ENCODE data around the gene CIAO3. TPM values are rescaled to one million over a fixed set of nuclear protein-coding genes. Genes with fewer than 3 reads are reported as not detected.

CIAO3 gene
- polyA plus RNA-seq, 1 experiment, result 14.4 TPM

DNA sequence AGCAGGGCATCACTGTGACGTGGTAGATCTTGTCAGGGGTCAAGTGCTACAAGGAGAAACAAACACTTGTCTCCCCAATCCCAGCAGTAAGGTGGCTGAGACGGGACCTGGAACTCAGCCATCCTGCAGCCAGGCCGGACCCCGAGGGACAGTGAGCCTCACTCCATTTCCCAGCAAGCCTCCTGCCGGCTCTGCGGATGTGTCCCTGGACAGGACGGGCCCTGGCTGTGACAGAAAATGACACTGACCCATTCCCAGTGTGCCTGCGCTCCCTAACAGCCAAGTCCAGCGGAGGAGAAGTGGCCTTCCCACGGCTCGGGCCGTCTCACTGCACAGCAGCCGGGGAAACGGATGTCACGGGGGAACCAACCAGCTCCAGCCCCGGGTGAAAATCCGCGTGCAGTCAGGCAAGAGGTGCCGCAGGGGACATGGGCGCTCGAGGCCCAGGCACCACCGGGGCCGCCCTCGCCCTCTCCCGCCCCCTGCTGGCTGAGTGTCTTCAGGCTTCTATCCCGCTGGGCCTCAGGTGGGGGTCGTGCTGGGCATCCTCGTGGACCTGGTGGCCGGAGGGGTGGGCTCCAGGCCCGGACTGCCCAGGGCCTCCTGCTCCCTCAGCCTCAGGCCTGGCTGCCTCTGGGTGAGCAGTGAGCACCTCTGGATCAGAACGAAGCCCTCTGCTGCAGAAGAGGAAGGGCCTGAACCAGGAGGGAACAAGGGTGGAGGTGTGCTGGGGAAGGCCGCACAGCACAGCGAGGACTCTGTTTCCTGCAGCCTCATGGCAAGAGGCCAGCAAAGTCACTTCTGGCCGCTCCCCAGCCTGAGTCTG lies 7.2 kb downstream of the CIAO3 start:
- Histone ChIP-seq H3K4me3 (ENCODE audit: low read depth, low read length) (no peak overlapping the region), H3K27me3 (ENCODE audit: control insufficient read depth, insufficient read depth, low read length) (no peaks in the 10 kb centered on the region), H3K27ac (ENCODE audit: low read depth, low read length) (no peak overlapping the region), H3K9me3 (ENCODE audit: control insufficient read depth, insufficient read depth, low read length) (no peaks in the 10 kb centered on the region; the same call in 1 of the 2 replicates)
- ChIA-PET POLR2A (no interaction called here), CTCF (interaction anchor here (1.0 kb wide), 1 partner anchor 13 kb away, joined by 3 read pairs; no protein-coding TSS in a partner anchor)
- peak; percentile 47 for TF ChIP-seq CTCF (IDR thresholded peaks at IDR 0.05; ENCODE audit: low read depth, low read length)
- DNase-seq (ENCODE audit: low read depth, low spot score), result no peak

- H3K27me3 ChIP-seq (ENCODE audit: control insufficient read depth, insufficient read depth, low read length), result no peaks in the 10 kb centered on the region
- ChIA-PET POLR2A (no interaction called here), CTCF (interaction anchor here (1.0 kb wide), 1 partner anchor 14 kb away, joined by 3 read pairs; no protein-coding TSS in a partner anchor)
- DNase-seq (ENCODE audit: low read depth, low spot score), result no peak
- TF ChIP-seq CTCF (IDR thresholded peaks at IDR 0.05; ENCODE audit: low read depth, low read length), result no peak
- no peak overlapping the region for H3K27ac ChIP-seq (ENCODE audit: low read depth, low read length)
- H3K9me3 ChIP-seq (ENCODE audit: control insufficient read depth, insufficient read depth, low read length), result no peaks in the 10 kb centered on the region; the same call in 1 of the 2 replicates
- no peak overlapping the region for H3K4me3 ChIP-seq (ENCODE audit: low read depth, low read length)
Observed at GRCh38 chr16:732936-733335, 7.9 kb downstream of the CIAO3 start.

DNA sequence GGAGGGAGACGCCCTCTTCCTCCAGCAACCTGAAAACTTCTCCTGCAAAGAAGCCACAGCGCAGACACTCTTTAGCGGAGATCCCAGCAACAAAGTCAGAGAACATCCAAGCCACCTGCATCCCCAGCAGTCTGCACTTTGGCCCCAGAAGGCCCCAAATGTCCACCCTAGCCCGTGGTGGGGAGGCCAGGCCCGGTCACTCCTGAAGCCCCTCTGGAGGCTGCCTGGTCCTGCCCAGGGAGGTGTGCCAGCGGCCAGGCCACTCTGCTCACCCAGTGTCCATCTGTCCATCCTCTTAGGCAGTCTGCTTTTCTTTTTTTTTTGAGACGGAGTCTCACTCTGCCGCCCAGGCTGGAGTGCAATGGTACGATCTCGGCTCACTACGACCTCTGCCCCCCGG lies 8.5 kb downstream of the CIAO3 start:
- H3K27ac ChIP-seq (ENCODE audit: low read depth, low read length), result no peak overlapping the region
- H3K4me3 ChIP-seq (ENCODE audit: low read depth, low read length), result no peak overlapping the region
- H3K9me3 ChIP-seq (ENCODE audit: control insufficient read depth, insufficient read depth, low read length), result no peaks in the 10 kb centered on the region; the same call in 1 of the 2 replicates
- POLR2A ChIA-PET, result no interaction called here
- no peak for TF ChIP-seq CTCF (IDR thresholded peaks at IDR 0.05; ENCODE audit: low read depth, low read length)
- CTCF ChIA-PET, result no interaction called here
- H3K27me3 ChIP-seq (ENCODE audit: control insufficient read depth, insufficient read depth, low read length), result no peaks in the 10 kb centered on the region
- no peak for DNase-seq (ENCODE audit: low read depth, low spot score)

GRCh38 chr16:730666-731509 lies 9.9 kb downstream of the CIAO3 start:
- no peak overlapping the region for H3K27ac ChIP-seq (ENCODE audit: low read depth, low read length)
- H3K9me3 ChIP-seq (ENCODE audit: control insufficient read depth, insufficient read depth, low read length), result no peaks in the 10 kb centered on the region; the same call in 1 of the 2 replicates
- no peaks in the 10 kb centered on the region for H3K27me3 ChIP-seq (ENCODE audit: control insufficient read depth, insufficient read depth, low read length)
- no peak overlapping the region for H3K4me3 ChIP-seq (ENCODE audit: low read depth, low read length)
- POLR2A ChIA-PET, result interaction anchor here (1.8 kb wide), 1 partner anchor 10 kb away, joined by 5 read pairs; the partner anchor contains the start of gene ANTKMT
- no peak for DNase-seq (ENCODE audit: low read depth, low spot score)
- CTCF ChIA-PET, result no interaction called here
- no peak for TF ChIP-seq CTCF (IDR thresholded peaks at IDR 0.05; ENCODE audit: low read depth, low read length)
